ENCODE measurements around the gene CEP290. TPM values are rescaled to one million over a fixed set of nuclear protein-coding genes. Genes with fewer than 3 reads are reported as not detected.

The CEP290 gene

DNA sequence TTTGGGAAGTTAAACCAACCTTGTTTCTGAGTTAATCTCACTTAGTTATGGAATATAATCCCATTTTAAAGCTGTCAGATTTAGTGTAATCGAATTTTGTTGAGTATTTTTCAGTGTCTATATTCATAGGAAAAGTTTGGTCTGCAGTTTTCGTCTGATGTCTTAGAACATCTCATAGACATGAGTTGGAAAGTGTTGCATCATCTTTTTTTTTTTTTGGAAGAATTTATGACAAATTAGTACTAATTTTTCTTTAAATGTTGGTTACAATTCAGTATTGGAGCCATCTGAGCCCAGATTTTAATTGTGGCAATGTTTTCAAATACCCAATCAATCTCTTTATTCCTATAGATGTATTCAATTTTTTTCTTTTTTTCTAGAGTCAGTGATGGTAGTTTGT lies 140.6 kb downstream of the CEP290 start:
- Histone ChIP-seq H2BK15ac (ENCODE audit: low read depth, poor library complexity, severe bottlenecking) (no peak overlapping the region), H3K36me3 (ENCODE audit: control insufficient read depth in 1 of 2, insufficient read depth in 2 of 2, low read depth in 1 of 2, low read length in 2 of 2) (no peaks in the 10 kb centered on the region), H3K27ac (ENCODE audit: low read length, poor library complexity, severe bottlenecking) (no peak overlapping the region), H2AFZ (ENCODE audit: low read depth, low read length) (no peak overlapping the region), H4K8ac (ENCODE audit: low read length) (no peak overlapping the region), H2BK120ac (ENCODE audit: low read depth, low read length) (no peak overlapping the region), H3K79me1 (replicated peaks; ENCODE audit: low read length, poor library complexity, severe bottlenecking) (no peaks in the 10 kb centered on the region), H2BK12ac (ENCODE audit: low read length in 2 of 2) (no peak overlapping the region), H3K18ac (ENCODE audit: low read depth in 1 of 2, low read length in 2 of 2) (no peak overlapping the region), H3K9me3 (ENCODE audit: control insufficient read depth, low read length) (peaks cover 5% of the 10 kb centered on the region), H3K4me1 (ENCODE audit: control insufficient read depth, insufficient read depth, low read depth, low read length) (no peaks in the 10 kb centered on the region), H2BK5ac (ENCODE audit: low read depth, low read length, poor library complexity, severe bottlenecking) (no peak overlapping the region), H3K9ac (ENCODE audit: low read length) (no peak overlapping the region), H3K27me3 (ENCODE audit: control insufficient read depth in 1 of 2, insufficient read depth in 1 of 2, low read length in 2 of 2) (no peaks in the 10 kb centered on the region), H2AK5ac (ENCODE audit: low read length, severe bottlenecking) (no peak overlapping the region), H3K23ac (ENCODE audit: low read length in 2 of 2) (no peak overlapping the region), H3K14ac (ENCODE audit: low read length in 2 of 2) (no peak overlapping the region), H3K4me2 (ENCODE audit: low read length, poor library complexity, severe bottlenecking) (no peak overlapping the region), H4K91ac (ENCODE audit: low read length) (no peak overlapping the region), H3K4me3 (ENCODE audit: insufficient read depth in 1 of 2, low read depth in 1 of 2, low read length in 2 of 2) (no peak overlapping the region), H3K4ac (ENCODE audit: low read depth in 1 of 2, low read length in 2 of 2) (no peak overlapping the region)
- no peak for DNase-seq
- 88% methylated on average over 2 of the region's 2 CpGs for WGBS

Small RNA genes lying within 50 kb of the gene (small RNA-seq; reads per million reads assigned to genes)
- not detected for gene RNA5SP364 (ENCODE audit: low read depth)
